Measurements from ENCODE around the gene ABHD15. TPM values are rescaled to one million over a fixed set of nuclear protein-coding genes. Genes with fewer than 3 reads are reported as not detected.
A peak's percentile ranks its signal among the peaks of the same experiment; 100 is the strongest.

The ABHD15 gene
- total RNA-seq, 2 donors from 2014 or later, result 9.2 to 11.9 TPM

DNA sequence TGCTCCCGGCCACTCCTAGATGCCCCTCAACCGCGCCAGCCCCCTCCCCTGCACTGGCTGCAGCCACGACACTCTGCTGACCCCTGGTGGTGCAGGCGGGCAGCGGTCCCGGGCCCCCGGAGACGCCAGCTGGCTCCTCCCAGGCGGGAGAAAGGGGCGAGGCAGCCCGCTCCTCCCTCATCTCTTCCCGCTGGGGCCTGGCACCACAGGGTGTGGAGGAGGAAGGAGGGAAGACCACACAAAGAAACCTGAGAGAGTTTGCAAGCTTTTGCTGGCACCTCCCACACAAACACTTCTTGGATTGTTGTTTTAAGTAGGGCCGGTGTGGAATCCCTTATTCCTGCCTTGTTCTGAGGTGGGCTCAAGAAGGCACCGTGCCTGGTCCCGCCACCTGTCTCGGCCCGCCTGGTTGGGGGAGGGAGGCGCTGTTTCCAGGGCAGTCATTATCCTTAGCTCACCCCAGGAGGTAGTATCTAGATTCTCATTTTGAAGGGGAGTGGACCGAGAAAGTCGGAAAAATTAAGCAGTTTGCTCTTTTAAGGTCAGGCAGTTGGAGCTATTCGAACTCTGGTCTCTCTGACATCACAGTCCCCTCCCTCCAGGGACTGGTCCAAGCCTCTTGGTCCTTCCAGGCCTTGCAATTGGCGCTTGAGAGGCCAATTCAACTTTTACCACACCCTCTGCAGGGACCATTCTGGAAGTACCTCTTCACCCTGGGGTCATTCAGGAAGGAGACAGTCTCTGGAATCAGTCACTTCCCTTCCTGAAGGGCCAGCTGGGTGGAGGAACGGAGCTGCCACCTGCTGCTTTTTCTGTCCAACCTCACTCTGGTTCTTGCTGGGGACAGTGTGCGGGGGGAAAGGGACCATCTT is 25.1 kb upstream of the ABHD15 start:
- WGBS, 2 donors, result 15 to 25% methylated on average over 11 to 25 of the region's 25 CpGs
- ATAC-seq (peak; percentile 59), DNase-seq (peak; percentile 86 to 92 (median 88))
- Histone ChIP-seq H3K4me3 (no peak overlapping the region), H3K27ac (peak overlapping the region in 3 of 4 donors; percentile 14 to 71 (median 70)), H3K4me1 (peaks cover 61% of the 10 kb centered on the region), H3K36me3 (replicated peaks in 1 of 2; ENCODE audit: insufficient read depth in 1 of 2, low read depth in 2 of 2) (no peaks in the 10 kb centered on the region), H3K27me3 (no peaks in the 10 kb centered on the region), H3K9me3 (no peaks in the 10 kb centered on the region)
- intact Hi-C loops (cut with DNase I), result no loop called here
- TF ChIP-seq, protein P1, sequence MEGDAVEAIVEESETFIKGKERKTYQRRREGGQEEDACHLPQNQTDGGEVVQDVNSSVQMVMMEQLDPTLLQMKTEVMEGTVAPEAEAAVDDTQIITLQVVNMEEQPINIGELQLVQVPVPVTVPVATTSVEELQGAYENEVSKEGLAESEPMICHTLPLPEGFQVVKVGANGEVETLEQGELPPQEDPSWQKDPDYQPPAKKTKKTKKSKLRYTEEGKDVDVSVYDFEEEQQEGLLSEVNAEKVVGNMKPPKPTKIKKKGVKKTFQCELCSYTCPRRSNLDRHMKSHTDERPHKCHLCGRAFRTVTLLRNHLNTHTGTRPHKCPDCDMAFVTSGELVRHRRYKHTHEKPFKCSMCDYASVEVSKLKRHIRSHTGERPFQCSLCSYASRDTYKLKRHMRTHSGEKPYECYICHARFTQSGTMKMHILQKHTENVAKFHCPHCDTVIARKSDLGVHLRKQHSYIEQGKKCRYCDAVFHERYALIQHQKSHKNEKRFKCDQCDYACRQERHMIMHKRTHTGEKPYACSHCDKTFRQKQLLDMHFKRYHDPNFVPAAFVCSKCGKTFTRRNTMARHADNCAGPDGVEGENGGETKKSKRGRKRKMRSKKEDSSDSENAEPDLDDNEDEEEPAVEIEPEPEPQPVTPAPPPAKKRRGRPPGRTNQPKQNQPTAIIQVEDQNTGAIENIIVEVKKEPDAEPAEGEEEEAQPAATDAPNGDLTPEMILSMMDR (IDR thresholded peaks at IDR 0.05), result peak; percentile 93 to 97 (median 96)
- TF ChIP-seq POLR2A (IDR thresholded peaks at IDR 0.05), result peak in 2 of 3 donors; percentile 34 to 37

DNA sequence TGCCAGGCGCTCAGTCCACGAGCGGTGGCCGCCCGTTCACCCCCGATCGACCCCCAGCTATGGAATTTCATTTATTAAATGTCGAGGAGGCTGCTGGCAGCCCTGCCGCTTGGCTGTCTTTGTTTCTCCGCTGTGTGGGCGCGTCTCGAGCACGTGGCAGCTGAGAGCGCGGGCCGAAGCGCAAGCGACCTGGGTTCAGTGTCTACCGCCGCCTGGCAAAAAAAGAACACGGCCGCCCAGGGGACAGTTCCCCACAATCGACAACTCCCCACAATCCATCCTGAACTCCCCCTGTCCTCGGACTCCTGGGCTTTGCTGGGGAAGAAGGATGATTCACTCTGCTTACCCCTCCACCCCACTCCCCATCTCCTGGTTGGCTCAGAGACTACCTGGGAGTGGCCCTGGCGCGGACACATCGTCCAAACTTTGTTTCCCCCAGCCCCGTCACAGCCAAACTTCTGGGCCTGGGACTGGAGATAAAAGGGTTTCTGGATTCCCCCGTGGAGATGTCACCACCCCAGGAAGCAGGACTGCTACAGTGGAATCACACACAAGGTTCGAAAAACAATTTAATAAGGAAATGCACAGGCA is 24.4 kb upstream of the ABHD15 start:
- no peaks in the 10 kb centered on the region for H3K9me3 ChIP-seq
- no peak overlapping the region for H3K4me3 ChIP-seq
- peak overlapping the region in 3 of 4 donors; percentile 15 to 71 (median 70) for H3K27ac ChIP-seq
- DNase-seq, result peak in 3 of 4 donors; percentile 39 to 53 (median 51)
- WGBS, 2 donors, result 20 to 26% methylated on average over 4 to 31 of the region's 31 CpGs
- no peak for TF ChIP-seq POLR2A (IDR thresholded peaks at IDR 0.05)
- TF ChIP-seq, protein P1 (IDR thresholded peaks at IDR 0.05), result no peak
- intact Hi-C loops (cut with DNase I), result no loop called here
- H3K27me3 ChIP-seq, result no peaks in the 10 kb centered on the region
- H3K36me3 ChIP-seq (replicated peaks in 1 of 2; ENCODE audit: insufficient read depth in 1 of 2, low read depth in 2 of 2), result no peaks in the 10 kb centered on the region
- H3K4me1 ChIP-seq, result peaks cover 61% of the 10 kb centered on the region
- ATAC-seq, result no peak

DNA sequence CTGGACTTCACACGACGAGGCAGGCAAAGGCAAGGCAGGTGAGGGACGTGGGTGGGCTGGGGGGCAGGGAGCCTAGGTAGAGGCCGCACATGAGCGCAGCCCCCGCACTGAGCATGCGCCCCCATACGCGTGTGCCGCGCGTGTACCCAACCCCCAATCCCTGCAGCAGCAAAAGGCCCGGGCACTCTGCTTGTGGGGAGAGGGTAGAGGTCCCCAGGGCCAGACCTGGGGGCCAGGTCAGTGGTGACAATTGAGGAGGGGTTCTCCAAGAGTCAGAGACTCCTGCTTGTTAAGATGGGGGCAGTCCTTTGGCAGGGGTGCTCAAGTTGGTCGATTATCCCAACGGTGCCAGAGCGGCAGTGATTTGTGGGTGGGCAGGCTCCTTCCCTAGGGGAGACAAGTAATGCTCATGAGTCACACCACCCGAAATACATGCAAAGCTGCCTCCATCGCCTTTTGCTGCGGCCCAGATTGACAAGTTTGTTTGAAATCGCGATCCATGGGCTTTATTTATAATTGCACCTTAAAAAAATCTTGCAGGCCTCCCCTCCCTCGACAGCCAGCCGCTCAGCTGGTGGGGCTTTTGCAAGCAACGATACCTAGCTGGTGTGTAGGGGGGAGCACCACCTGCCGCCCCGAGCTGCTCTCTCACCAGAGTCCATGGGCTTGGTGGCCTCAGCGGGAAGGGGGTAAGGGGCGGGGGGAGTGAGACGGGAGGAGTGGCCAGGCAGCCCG is 23.7 kb upstream of the ABHD15 start:
- Histone ChIP-seq H3K9me3 (no peaks in the 10 kb centered on the region), H3K4me3 (no peak overlapping the region), H3K27ac (peak overlapping the region in 3 of 4 donors; percentile 63 to 71 (median 70)), H3K4me1 (peaks cover 61% of the 10 kb centered on the region), H3K27me3 (no peaks in the 10 kb centered on the region), H3K36me3 (replicated peaks in 1 of 2; ENCODE audit: insufficient read depth in 1 of 2, low read depth in 2 of 2) (no peaks in the 10 kb centered on the region)
- TF ChIP-seq, protein P1 (IDR thresholded peaks at IDR 0.05), result no peak
- TF ChIP-seq POLR2A (IDR thresholded peaks at IDR 0.05), result no peak
- 40 to 42% methylated on average over 14 to 30 of the region's 30 CpGs for WGBS, 2 donors
- ATAC-seq (no peak), DNase-seq (peak in 1 of 4 donors; percentile 14)
- intact Hi-C loops (cut with DNase I), result no loop called here

DNA sequence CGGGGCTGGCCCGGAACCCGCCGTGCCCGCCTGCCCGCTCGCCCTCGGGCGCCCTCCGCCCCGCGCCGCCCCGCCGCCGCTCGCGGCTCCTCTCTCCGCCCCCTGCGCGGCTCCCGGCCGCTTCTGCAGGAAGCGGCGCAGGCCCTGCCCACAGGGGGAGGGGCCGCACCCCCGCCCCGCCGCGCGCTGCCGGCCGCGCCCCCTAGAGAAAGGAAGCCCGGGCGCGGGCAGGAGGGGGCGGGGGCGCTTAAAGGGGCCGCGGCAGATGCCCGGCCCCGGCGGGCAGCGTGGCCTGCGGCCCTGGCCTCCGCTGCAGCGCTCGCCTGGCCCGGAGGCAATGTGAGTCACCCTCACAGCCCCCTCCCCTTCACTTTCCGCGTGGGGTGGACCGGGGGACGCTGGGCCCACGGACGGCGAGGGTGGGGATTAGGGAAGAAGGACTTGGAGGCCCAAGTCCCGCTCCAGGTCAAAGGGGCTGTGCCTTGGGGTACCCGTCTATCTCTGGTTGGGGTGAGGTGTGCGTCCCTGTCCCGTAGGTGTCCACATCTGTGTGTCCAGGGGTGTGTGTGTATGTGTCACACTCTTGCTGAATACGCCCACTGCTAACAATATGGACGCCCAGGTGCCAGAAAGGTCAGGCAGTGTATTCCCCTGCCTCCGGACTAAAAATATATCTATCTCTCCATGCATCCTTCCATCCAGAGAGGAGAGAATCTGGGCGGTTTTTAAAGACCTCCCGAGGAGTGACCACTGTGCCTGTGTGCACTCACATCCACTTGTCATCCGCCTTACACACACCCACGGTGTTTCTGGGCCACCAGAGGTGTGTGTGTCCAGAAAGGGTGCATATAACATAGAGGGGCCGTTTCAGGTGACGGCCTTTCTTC is 22.9 kb upstream of the ABHD15 start, which contains the start of gene GIT1:
TSS of gene GIT1 (minus strand) at position 125 of the 887 bp plus-strand sequence. CDS start 270 bp downstream, outside the sequence.
- Histone ChIP-seq H3K27ac (peak within 1 kb of the TSS; percentile 63 to 78 (median 68)), H3K36me3 (replicated peaks in 1 of 2; ENCODE audit: insufficient read depth in 1 of 2, low read depth in 2 of 2) (no peaks in the 10 kb centered on the region), H3K27me3 (no peaks in the 10 kb centered on the region), H3K4me1 (peaks cover 61% of the 10 kb centered on the region), H3K4me3 (peak within 1 kb of the TSS; percentile 65 to 74), H3K9me3 (no peaks in the 10 kb centered on the region)
- WGBS, 2 donors, result 4 to 24% methylated on average over 10 to 33 of the region's 70 CpGs
- intact Hi-C loops (cut with DNase I), result no loop called here
- DNase-seq (peak; percentile 86 to 92 (median 88)), ATAC-seq (peak; percentile 90)
- no peak for TF ChIP-seq POLR2A (IDR thresholded peaks at IDR 0.05)
- TF ChIP-seq, protein P1 (IDR thresholded peaks at IDR 0.05), result peak in 1 of 7 experiments; percentile 30
